Activated T-helper 17 cell treated with anti-CD3 and anti-CD28 coated beads, Interleukin-2, amount 50 U/mL, for 72 hours (primary cell): ENCODE measurements around the gene SNX3. TPM values are rescaled to one million over a fixed set of nuclear protein-coding genes. Genes with fewer than 3 reads are reported as not detected.

Experiments
- ATAC-seq: fragments of 150-1000 bp; cut with Tn5 transposase; replicated peaks from 2 replicates; pipeline ENCODE4 v1.10.0; 2021; ENCODE audit warnings: mild to moderate bottlenecking, moderate library complexity
- H3K27ac Mint-ChIP-seq: one replicate; pipeline ENCODE4 v1.8.0; 2022; ENCODE audit warnings: mixed read lengths
- H3K27me3 Mint-ChIP-seq: one replicate; pipeline ENCODE4 v1.8.0; 2022; ENCODE audit warnings: mixed read lengths
- H3K36me3 Mint-ChIP-seq: one replicate; pipeline ENCODE4 v1.8.0; 2022; ENCODE audit warnings: low read depth, mild to moderate bottlenecking, mixed read lengths
- H3K4me1 Mint-ChIP-seq: one replicate; pipeline ENCODE4 v1.8.0; 2022; ENCODE audit warnings: mixed read lengths
- H3K4me3 Mint-ChIP-seq: one replicate; pipeline ENCODE4 v1.8.0; 2022; ENCODE audit warnings: mild to moderate bottlenecking, mixed read lengths
- H3K9me3 Mint-ChIP-seq: one replicate; pipeline ENCODE4 v1.8.0; 2022; ENCODE audit warnings: mixed read lengths
- total RNA-seq, 2 donors: library from RNA; stranded (reverse); gene quantifications; one replicate each; pipeline ENCODE4 v1.2.3, GENCODE V29; 2022

SNX3 gene
- total RNA-seq, 2 donors from 2014 or later = 60.1 to 84.6 TPM

- Mint-ChIP-seq H3K9me3 (no peaks in the 10 kb centered on the region), H3K4me1 (peaks cover 5% of the 10 kb centered on the region), H3K27ac (no peak overlapping the region), H3K27me3 (no peaks in the 10 kb centered on the region), H3K4me3 (no peak overlapping the region), H3K36me3 (peaks cover 15% of the 10 kb centered on the region)
- ATAC-seq = no peak
These were observed 57.4 kb downstream of the SNX3 start for GRCh38 chr6:108203189-108204112.

GRCh38 chr6:108200631-108201030 is 60.2 kb downstream of the SNX3 start:
- H3K9me3 Mint-ChIP-seq = no peaks in the 10 kb centered on the region
- no peak overlapping the region for H3K4me3 Mint-ChIP-seq
- H3K36me3 Mint-ChIP-seq = no peaks in the 10 kb centered on the region
- no peak overlapping the region for H3K27ac Mint-ChIP-seq
- ATAC-seq = no peak
- peaks cover 3% of the 10 kb centered on the region for H3K27me3 Mint-ChIP-seq
- H3K4me1 Mint-ChIP-seq = no peaks in the 10 kb centered on the region

- H3K4me1 Mint-ChIP-seq = no peaks in the 10 kb centered on the region
- H3K4me3 Mint-ChIP-seq = no peak overlapping the region
- ATAC-seq = no peak
- H3K36me3 Mint-ChIP-seq = no peaks in the 10 kb centered on the region
- H3K9me3 Mint-ChIP-seq = no peaks in the 10 kb centered on the region
- peaks cover 3% of the 10 kb centered on the region for H3K27me3 Mint-ChIP-seq
- no peak overlapping the region for H3K27ac Mint-ChIP-seq
These were observed 60.7 kb downstream of the SNX3 start for GRCh38 chr6:108200186-108200585.

- ATAC-seq = no peak
- no peaks in the 10 kb centered on the region for H3K36me3 Mint-ChIP-seq
- no peaks in the 10 kb centered on the region for H3K9me3 Mint-ChIP-seq
- H3K27ac Mint-ChIP-seq = no peak overlapping the region
- no peaks in the 10 kb centered on the region for H3K4me1 Mint-ChIP-seq
- H3K4me3 Mint-ChIP-seq = no peak overlapping the region
- peaks cover 4% of the 10 kb centered on the region for H3K27me3 Mint-ChIP-seq
These were observed 61.9 kb downstream of the SNX3 start for GRCh38 chr6:108198761-108199498.

DNA sequence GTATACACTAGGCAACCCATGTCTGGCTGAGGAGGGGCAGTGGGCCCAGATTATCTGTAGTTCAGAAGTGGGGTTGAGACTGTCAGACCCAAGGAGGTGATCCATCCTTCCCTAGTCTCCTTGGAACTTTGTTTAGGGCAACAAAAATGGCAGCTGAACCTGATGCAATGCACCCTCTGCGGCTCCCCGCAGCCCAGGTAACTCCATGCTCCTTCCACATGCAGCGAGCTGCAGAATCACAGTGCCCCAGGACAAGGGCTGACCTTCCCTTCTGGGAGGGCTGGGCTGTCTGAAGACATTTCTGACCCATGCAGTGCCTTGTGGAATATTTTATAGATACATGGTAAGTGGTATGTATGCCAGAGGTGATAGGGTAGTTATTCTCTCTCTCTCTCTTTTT is 65.6 kb downstream of the SNX3 start:
- H3K9me3 Mint-ChIP-seq = no peaks in the 10 kb centered on the region
- ATAC-seq = no peak
- no peak overlapping the region for H3K27ac Mint-ChIP-seq
- H3K4me1 Mint-ChIP-seq = no peaks in the 10 kb centered on the region
- peaks cover 8% of the 10 kb centered on the region for H3K27me3 Mint-ChIP-seq
- no peak overlapping the region for H3K4me3 Mint-ChIP-seq
- no peaks in the 10 kb centered on the region for H3K36me3 Mint-ChIP-seq

DNA sequence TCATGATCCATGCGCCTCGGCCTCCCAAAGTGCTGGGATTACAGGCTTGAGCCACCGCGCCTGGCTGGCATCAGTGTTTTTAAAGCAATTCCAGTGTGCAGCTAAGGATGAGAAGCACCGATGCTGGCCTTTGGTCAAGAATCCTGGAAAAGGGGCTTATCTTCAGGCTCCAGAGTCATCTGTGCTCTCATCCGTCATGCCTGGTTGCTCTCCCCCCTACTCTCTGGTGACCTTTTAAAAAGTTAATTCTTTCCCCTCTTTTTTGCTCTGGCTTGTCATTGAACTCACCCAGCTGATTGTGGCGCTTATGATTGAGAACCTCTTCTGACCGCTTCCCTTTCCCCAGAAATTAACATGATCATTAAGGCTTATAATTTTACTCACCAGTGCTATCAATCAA is 66.3 kb downstream of the SNX3 start:
- Mint-ChIP-seq H3K36me3 (no peaks in the 10 kb centered on the region), H3K27ac (no peak overlapping the region), H3K4me3 (no peak overlapping the region), H3K9me3 (no peaks in the 10 kb centered on the region), H3K4me1 (no peaks in the 10 kb centered on the region), H3K27me3 (peaks cover 8% of the 10 kb centered on the region)
- ATAC-seq = no peak

- Mint-ChIP-seq H3K4me1 (no peaks in the 10 kb centered on the region), H3K27ac (no peak overlapping the region), H3K27me3 (peaks cover 11% of the 10 kb centered on the region), H3K36me3 (no peaks in the 10 kb centered on the region), H3K9me3 (no peaks in the 10 kb centered on the region), H3K4me3 (no peak overlapping the region)
- no peak for ATAC-seq
These were observed 67.0 kb downstream of the SNX3 start for GRCh38 chr6:108193835-108194234.

DNA sequence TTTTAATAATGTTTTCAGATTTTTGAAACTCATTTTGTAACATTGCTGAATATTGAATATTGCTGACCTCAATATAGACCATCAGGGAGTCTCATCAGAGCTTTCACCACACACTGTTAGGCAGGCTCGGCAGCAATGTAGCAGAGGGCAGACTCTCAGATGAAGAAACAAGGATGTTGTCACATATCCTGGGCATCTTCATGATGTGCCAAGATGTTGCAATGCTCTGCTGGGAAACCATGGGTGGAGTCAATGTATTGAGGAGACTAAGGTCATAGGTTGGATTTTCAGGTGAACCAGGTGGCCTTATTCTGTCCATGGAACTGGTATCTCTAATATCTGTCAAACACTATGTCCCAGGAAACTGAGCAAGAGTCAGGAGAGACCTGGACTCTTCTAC is 67.7 kb downstream of the SNX3 start:
- Mint-ChIP-seq H3K27me3 (peaks cover 14% of the 10 kb centered on the region), H3K9me3 (no peaks in the 10 kb centered on the region), H3K4me1 (no peaks in the 10 kb centered on the region), H3K36me3 (no peaks in the 10 kb centered on the region), H3K4me3 (no peak overlapping the region), H3K27ac (no peak overlapping the region)
- ATAC-seq = no peak

DNA sequence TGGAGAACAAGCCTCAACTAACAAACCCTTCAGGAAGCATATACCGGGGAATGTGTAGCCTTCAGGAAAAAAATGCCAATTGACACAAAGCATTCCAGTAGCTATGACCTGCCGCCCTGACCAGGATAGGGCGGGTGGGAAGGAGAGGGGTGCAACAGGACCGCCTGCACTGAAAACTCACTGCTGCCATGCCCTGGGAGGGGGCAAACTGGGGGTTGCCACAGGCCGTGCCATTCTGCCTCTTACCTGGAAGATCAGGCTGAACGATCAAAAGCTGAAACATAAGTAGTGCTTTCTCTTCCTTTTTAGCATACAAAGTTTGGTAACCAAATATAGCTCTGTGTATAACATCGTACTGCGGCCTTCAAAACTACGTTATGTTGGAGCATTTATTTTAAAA is 73.3 kb downstream of the SNX3 start:
- no peak for ATAC-seq
- Mint-ChIP-seq H3K4me3 (no peak overlapping the region), H3K36me3 (no peaks in the 10 kb centered on the region), H3K4me1 (no peaks in the 10 kb centered on the region), H3K27ac (no peak overlapping the region), H3K27me3 (peaks cover 24% of the 10 kb centered on the region), H3K9me3 (no peaks in the 10 kb centered on the region)

GRCh38 chr6:108186226-108186625 is 74.6 kb downstream of the SNX3 start:
- Mint-ChIP-seq H3K36me3 (no peaks in the 10 kb centered on the region), H3K4me3 (no peak overlapping the region), H3K27ac (no peak overlapping the region), H3K9me3 (no peaks in the 10 kb centered on the region), H3K27me3 (peaks cover 29% of the 10 kb centered on the region), H3K4me1 (no peaks in the 10 kb centered on the region)
- no peak for ATAC-seq

DNA sequence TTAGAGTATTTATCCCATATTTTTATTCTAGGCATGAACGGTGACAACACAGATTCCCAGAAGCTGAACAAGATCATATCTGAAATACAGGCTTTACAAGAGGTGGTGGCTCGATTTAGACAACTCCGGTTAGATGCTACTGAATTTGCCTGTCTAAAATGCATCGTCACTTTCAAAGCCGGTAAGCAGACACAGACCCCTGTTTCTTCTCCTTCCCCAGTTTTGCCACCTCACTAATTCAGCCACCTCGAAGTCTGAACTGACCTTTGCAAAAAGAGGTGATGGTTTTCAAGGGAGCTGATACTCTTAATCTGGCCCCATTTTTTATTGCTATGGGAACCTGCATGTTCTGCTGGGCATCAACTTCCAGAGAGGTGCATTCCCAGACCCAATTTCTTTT is 80.1 kb downstream of the SNX3 start:
- no peak overlapping the region for H3K27ac Mint-ChIP-seq
- no peaks in the 10 kb centered on the region for H3K36me3 Mint-ChIP-seq
- H3K27me3 Mint-ChIP-seq = peaks cover 45% of the 10 kb centered on the region
- H3K4me1 Mint-ChIP-seq = no peaks in the 10 kb centered on the region
- H3K9me3 Mint-ChIP-seq = no peaks in the 10 kb centered on the region
- no peak overlapping the region for H3K4me3 Mint-ChIP-seq
- ATAC-seq = no peak

DNA sequence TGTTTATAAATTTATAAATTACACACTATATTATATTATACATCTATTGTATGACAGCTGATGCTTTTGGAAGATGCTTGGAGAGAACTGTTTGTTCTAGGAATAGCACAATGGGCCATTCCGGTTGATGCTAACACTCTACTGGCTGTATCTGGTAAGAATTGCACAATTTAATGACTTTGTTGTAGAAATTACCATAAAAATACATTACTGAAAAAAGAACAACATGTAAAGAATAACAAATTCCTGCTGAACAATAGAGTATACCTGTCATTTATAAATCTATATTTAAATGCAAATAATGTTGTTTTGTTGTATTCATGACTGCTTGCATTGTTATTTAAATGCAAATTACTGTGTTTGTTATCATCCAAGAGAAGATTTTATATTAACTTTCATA is 80.6 kb downstream of the SNX3 start:
- Mint-ChIP-seq H3K4me3 (no peak overlapping the region), H3K4me1 (no peaks in the 10 kb centered on the region), H3K27ac (no peak overlapping the region), H3K27me3 (peaks cover 48% of the 10 kb centered on the region), H3K9me3 (no peaks in the 10 kb centered on the region), H3K36me3 (no peaks in the 10 kb centered on the region)
- ATAC-seq = no peak

- no peaks in the 10 kb centered on the region for H3K36me3 Mint-ChIP-seq
- no peaks in the 10 kb centered on the region for H3K9me3 Mint-ChIP-seq
- ATAC-seq = no peak
- no peaks in the 10 kb centered on the region for H3K4me1 Mint-ChIP-seq
- H3K4me3 Mint-ChIP-seq = no peak overlapping the region
- H3K27ac Mint-ChIP-seq = no peak overlapping the region
- H3K27me3 Mint-ChIP-seq = peaks cover 51% of the 10 kb centered on the region
These were observed 81.1 kb downstream of the SNX3 start for GRCh38 chr6:108179741-108180140.

- Mint-ChIP-seq H3K9me3 (no peaks in the 10 kb centered on the region), H3K4me1 (peaks cover 4% of the 10 kb centered on the region), H3K27ac (no peak overlapping the region), H3K4me3 (peak overlapping the region; percentile 31), H3K27me3 (peaks cover 66% of the 10 kb centered on the region), H3K36me3 (no peaks in the 10 kb centered on the region)
- ATAC-seq = no peak
These were observed 84.4 kb downstream of the SNX3 start for GRCh38 chr6:108176281-108177089.
